ENCODE results near the gene CRY2. TPM values are rescaled to one million over a fixed set of nuclear protein-coding genes. Genes with fewer than 3 reads are reported as not detected.
A peak's percentile ranks its signal among the peaks of the same experiment; 100 is the strongest.

Gene CRY2
- total RNA-seq, 1 donor from 2014 or later = 69.8 TPM

DNA sequence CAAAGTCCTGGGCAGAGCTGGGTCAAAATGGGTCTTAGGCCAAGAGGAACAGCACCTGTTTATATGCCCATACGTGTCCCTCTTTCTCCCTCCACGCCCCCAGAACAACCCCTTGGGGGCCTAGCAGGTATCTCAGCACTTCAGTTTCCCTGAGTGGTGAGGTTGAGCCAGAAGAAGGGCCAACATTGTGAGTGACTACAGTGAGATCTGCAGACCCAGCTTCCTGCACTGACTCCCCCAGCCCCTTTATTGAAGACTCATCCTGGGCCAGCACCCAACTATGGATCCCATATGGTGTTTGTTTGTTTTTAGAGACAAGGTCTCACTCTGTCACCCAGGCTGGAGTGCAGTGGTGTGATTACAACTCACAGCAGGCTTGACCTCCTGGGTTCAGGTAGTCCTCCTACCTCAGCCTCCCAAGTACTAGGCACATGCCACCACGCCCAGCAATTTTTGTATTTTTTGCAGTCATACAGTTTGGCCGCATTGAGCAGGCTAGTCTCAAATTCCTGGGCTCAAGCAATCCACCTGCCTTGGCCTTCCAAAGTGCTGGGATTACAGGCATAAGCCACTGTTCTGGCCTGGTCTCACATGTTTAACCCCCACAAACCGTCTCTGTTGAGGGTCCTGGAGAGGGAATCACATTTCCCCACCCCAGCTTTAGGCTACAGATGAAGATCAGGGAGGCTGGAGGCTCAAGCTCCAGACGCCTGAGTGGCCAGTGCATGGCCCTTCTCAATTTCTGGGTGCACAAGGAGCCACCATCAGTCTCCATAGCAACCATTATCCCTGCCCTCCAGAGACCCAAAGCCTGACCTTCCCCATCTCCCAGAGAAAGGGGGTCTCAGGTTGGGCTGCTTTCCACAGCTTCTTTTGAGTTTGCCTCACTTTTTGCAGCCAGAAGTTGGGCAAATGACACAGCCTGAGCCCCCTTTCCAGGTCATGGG lies 73.5 kb downstream of the CRY2 start:
- intact Hi-C loops (cut with DNase I) = no loop called here
- ATAC-seq (no peak), DNase-seq (ENCODE audit: missing footprints) (no peak)

DNA sequence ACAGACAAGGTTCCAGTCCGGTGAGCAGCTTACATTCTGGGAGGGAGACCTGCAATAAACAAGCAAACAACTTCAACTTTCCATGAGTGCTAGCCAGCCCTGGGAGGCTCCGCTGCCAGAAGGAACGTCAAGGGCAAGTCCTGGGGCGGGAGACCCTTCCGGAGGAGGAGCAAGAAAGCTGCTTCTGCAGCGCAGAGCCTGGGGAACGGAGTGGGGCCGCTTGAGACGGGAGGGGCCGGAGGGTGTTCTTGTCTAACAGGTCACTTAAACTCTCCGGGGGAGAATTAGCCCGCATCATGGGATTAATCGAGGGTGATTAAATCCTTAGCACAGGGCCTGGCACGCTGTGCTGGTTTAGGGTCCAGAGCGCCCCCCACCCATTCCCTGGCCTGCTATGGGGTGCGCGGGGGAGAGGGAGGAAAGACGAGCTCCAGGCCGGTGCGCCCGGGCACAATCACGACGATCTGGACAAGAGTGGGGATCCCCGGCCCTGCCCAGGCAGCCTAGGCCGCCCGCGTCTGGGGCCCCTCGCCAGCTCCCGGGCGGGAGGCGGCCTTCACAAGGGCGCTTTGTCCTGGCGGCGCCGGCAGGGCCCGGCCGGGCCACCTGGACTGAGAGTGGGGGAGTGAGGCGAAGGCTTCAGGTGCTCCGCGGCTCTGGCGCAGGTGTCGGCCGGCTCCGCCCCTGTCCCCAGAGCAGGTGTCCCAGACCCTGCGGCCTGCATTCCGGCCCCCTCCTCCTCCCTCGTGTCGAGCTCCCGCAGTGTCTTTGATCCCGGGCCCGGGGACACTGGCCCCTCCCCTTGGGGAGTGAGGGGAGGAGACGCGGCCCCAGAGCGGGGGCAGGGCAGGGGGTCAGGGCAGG lies 74.5 kb downstream of the CRY2 start:
- intact Hi-C loops (cut with DNase I) = no loop called here
- DNase-seq (ENCODE audit: missing footprints) (peak; percentile 41), ATAC-seq (no peak)

DNA sequence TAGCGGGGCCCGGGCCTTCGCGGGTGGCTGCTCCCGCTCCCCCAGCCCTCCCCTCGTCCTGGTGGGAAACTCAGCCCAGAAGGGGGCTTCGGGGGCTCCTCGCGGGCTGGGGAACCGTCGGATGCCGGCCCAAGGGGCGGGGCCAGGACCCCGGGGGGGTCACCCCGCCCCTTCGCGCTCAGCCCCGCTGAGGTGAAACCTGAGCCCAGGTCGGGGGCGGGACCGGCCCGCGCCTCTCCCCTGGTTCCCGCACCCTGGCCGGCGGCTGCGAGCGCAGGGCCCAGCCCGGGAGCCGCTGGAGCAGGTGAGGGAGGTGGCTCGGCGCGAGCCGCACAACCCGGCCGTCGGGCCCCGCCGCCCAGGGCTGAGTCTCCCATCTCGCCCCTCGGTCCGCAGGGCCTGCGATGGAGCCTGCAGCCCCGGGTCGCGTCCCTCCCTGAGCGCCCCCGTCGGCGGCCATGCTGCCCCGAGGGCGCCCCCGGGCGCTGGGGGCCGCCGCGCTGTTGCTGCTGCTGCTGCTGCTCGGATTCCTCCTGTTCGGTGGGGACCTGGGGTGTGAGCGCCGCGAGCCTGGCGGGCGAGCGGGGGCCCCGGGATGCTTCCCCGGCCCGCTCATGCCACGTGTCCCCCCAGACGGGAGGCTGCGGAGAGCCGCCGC lies 75.3 kb downstream of the CRY2 start, which contains the start of gene LARGE2:
Gene LARGE2 (plus strand): TSS at position 232 of the 658 bp plus-strand sequence. CDS start 227 bp downstream, at position 459.
- DNase-seq (ENCODE audit: missing footprints) (peak; percentile 58), ATAC-seq (no peak)
- intact Hi-C loops (cut with DNase I) = no loop called here

DNA sequence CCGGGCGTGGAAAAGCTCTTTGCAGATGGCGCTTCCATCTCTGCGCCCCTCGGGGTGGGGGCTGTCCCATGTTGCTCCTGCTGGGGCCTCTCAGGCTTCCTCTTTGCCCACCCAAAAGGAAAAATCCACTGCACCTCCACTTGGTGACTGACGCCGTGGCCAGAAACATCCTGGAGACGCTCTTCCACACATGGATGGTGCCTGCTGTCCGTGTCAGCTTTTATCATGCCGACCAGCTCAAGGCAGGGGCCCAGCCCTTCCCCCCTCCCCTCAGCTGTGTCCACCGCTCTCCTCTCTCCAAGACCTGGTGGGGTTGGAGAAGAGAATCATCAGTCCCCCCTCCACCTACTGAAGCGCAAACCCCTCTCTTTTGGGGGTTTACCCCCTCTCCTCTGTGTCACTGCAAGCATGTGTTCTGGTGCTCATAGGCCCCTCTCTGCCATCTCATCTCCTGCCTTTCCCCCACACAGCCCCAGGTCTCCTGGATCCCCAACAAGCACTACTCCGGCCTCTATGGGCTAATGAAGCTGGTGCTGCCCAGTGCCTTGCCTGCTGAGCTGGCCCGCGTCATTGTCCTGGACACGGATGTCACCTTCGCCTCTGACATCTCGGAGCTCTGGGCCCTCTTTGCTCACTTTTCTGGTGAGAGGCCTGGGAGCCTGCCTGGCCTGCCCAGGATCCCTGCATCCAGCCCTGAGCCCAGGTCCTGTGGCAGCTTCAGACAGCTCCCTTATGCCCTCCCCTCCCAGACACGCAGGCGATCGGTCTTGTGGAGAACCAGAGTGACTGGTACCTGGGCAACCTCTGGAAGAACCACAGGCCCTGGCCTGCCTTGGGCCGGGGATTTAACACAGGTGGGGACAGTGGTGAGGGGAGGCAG lies 77.0 kb downstream of the CRY2 start:
- peak; percentile 42 for DNase-seq (ENCODE audit: missing footprints)
- ATAC-seq = no peak
- intact Hi-C loops (cut with DNase I) = no loop called here

DNA sequence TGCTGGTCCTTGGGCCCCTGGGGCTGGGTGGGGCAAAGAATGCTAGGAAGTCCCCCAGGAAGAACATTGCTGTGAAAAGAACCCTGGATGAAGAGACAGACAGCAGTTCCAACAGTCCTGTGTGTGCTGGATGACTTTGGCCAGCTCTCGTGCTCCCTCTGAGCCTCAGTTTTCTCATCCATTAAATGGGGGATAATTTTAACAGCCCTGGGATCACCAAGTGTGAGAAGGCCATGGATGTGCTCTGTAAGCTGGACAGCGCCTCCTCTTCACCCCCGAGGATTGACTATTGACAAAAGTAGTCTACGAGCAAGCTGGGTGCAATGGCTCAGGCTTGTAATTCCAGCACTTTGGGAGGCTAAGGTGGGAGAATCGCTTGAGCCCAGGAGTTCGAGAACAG lies 77.7 kb downstream of the CRY2 start:
- peak; percentile 4 for DNase-seq (ENCODE audit: missing footprints)
- intact Hi-C loops (cut with DNase I) = no loop called here
- no peak for ATAC-seq

DNA sequence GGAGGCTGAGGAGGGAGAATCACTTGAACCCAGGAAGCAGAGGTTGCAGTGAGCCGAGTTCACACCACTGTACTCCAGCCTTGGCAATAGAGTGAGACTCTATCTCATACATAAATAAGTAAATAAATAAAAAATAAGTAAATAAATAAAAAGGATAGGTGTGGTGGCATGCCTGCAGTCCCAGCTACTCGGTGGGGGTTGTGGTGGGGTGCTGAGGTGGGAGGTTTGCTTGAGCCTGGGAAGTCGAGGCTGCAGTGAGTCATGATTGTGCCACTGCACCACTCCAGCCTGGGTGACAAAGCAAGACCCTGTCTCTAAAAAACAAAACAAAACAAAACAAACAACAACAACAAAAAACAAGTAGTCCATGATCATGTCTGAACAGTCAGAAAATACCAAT lies 78.3 kb downstream of the CRY2 start:
- ATAC-seq (no peak), DNase-seq (ENCODE audit: missing footprints) (peak; percentile 4)
- intact Hi-C loops (cut with DNase I) = no loop called here

DNA sequence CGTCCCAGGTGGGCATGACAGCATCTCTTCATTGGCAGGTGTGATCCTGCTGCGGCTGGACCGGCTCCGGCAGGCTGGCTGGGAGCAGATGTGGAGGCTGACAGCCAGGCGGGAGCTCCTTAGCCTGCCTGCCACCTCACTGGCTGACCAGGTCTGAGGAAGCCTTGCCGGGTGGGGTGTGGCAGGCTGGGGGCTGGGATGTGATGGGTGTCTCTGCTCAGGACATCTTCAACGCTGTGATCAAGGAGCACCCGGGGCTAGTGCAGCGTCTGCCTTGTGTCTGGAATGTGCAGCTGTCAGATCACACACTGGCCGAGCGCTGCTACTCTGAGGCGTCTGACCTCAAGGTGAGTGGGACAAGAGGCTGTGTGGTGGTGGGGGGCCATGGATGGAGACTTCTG lies 78.7 kb downstream of the CRY2 start:
- intact Hi-C loops (cut with DNase I) = no loop called here
- ATAC-seq = no peak
- DNase-seq (ENCODE audit: missing footprints) = peak; percentile 54

DNA sequence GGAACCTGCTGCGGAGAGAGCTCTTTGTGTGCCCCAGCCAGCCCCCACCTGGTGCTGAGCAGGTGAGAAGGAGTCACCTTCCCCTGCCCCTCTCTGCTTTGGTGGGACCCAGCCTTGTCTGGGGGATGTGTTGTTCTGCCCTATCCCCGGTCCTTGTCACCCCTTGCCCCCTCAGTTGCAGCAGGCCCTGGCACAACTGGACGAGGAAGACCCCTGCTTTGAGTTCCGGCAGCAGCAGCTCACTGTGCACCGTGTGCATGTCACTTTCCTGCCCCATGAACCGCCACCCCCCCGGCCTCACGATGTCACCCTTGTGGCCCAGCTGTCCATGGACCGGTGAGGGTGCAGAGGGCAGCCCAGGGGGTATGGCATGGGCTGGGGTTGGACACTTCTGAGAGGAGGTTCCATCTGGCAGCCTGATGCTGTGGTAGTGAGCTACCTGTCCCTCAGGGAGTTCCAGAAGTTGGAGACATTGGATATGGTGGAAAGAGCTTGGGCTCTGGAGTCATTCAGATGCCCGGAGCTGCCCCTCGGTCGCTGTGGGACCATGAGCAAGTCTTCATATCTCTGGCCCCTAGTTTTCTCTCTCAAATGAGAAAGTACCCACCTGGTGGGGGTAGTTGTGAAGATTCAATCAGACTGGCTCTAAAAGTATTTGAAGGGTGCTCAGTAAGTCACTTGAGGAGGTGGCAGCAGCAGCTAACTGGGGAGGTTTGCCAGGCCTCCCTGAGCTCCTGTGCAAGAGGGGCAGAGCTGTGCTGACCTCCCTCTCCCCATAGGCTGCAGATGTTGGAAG lies 79.5 kb downstream of the CRY2 start:
- intact Hi-C loops (cut with DNase I) = no loop called here
- ATAC-seq (no peak), DNase-seq (ENCODE audit: missing footprints) (peak; percentile 11)

DNA sequence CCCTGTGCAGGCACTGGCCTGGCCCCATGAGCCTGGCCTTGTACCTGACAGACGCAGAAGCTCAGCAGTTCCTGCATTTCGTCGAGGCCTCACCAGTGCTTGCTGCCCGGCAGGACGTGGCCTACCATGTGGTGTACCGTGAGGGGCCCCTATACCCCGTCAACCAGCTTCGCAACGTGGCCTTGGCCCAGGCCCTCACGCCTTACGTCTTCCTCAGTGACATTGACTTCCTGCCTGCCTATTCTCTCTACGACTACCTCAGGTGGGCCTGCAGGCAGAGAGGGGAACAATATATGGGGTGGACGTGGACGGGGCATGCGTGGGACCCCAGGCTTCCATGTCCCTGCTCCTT lies 80.0 kb downstream of the CRY2 start:
- peak; percentile 47 for DNase-seq (ENCODE audit: missing footprints)
- ATAC-seq = no peak
- intact Hi-C loops (cut with DNase I) = no loop called here

DNA sequence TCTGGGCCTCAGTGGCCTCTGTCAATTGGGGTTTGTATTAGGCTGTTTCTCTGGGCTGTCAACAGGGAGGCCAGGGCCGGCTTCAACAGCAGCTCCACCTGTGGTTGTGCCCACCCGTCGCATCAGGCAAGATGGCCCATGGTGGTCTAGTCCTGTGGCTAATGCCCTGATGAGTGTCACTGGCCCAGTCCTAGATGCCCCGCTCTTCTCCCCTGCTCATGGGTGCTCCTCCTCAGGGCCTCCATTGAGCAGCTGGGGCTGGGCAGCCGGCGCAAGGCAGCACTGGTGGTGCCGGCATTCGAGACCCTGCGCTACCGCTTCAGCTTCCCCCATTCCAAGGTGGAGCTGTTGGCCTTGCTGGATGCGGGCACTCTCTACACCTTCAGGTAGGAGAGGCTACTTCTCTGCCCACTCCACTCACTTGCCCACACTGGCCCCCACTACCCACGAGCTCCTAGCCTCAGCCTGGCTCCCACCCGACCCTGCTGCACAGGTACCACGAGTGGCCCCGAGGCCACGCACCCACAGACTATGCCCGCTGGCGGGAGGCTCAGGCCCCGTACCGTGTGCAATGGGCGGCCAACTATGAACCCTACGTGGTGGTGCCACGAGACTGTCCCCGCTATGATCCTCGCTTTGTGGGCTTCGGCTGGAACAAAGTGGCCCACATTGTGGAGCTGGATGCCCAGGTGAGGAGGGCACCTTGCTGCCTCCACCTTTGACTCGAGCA lies 80.6 kb downstream of the CRY2 start:
- peak; percentile 63 for DNase-seq (ENCODE audit: missing footprints)
- ATAC-seq = no peak

DNA sequence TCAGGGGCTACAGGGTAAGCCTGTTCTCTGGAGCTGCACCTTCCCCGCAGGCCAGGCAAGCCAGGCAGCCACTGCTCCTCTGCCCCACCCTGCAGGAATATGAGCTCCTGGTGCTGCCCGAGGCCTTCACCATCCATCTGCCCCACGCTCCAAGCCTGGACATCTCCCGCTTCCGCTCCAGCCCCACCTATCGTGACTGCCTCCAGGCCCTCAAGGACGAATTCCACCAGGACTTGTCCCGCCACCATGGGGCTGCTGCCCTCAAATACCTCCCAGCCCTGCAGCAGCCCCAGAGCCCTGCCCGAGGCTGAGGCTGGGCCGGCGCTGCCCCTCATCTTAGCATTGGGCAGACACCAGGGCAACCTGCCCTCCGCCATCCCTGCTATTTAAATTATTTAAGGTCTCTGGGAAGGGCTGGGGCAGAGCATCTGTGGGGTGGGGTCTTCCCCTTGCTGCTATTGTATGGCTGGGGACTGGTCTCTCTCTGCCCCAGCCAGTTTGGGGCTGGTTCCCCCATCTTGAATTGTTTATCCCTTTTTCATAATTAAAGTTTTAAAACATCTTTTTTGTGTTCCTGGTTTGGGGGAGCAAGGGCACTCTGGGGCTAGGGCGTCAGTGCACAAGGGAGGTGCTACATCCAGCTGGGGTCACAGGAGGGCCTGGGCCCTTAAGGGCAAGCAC lies 81.4 kb downstream of the CRY2 start:
- ATAC-seq (no peak), DNase-seq (ENCODE audit: missing footprints) (no peak)
- intact Hi-C loops (cut with DNase I) = no loop called here

More for the DNA sequence above, 80.6 kb downstream of the CRY2 start:
- intact Hi-C loops (cut with DNase I) = no loop called here

DNA sequence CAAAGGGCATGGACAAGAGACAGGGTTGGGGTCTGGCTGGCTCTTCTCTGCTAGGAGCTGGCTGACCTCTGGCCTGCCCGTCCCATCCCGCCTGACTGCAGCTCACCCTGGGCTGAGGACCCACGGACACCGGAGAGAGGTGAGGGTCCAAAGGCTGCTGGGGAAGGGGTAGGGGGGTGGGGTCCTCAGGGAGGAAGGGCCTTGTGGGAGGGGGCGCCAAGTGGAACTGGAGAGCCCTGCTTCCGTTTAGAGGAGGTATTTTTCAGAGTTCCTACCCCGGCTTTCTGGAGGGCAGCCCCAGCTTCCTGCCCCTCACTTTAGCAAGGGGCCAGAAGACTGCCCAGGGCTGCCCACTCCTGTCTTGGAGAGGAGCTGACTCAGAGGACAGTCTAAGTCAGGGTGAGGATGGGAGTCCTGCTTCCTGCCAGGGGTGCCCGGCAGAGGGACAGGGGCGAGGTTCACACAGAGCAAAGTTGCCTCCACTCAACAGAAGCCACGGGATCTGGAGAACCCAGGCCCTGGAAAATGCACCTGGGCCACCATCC lies 82.3 kb downstream of the CRY2 start:
- ATAC-seq (no peak), DNase-seq (ENCODE audit: missing footprints) (no peak)
- intact Hi-C loops (cut with DNase I) = no loop called here

DNA sequence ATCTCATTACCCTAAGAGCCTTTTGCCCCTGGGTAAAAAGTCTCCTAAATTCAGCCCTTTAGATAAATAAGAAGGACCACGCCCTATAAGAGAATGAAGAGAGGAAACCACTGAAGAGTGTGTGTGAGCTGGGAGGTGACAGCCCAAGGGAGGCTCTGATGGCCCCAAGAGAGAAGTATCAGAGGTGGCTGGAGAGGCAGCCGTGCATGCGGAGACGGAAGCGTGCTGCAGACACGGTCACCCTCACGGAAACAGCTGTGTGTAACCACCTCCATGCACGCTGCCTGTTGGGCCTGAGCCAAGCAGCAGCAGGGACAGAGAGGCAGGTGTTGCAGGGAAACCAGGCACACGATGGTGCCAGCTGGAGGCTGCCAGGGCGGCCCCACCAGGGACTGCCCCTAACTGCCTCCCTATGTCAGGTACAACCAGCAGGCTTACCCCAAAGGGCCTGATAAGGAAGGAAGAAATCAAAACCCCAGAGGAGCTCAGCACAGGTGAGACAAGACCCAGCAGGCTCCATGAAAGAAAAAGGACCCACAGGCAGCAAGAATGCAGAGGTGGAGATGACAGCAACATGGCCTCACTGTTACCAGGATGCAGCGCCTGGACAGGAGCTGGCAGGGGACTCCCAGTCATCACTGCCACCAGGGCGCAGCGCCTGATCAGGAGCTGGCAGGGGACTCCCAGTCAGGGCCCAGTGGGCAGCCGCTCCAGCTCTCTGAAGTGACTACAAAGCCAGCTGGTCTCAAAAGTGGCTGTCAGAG lies 82.9 kb downstream of the CRY2 start:
- peak; percentile 80 for ATAC-seq
- DNase-seq (ENCODE audit: missing footprints) = no peak

DNA sequence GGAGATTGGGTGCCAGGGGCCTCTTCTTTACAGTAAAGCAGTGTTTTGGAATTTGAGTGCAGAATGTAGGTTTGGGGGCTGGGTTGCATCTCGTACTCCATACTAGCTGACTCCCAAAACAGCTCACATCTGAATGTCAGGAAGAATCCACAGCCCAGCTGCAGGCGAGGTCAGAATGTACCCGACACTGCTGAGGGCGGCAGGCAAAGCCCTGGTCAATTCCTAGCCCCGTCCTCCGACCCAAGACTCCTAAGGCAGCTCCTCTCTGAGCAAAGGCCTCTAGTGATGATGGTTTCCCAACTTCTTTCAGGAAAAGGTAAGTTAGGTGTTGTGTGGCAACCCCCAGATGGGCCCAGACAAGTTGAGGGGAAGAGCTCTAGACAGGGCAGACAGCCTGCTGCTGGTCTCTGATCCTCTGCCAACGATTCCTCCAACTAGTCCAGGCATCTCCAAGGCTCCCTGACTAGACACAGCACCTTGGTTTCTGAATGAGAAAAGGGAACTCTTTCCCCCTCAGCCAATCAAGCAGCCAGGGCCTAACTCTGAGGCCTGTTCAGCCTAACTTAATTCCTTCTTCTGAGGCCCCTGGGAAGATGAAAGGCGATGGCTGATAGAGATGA lies 83.8 kb downstream of the CRY2 start:
- ATAC-seq (no peak), DNase-seq (ENCODE audit: missing footprints) (no peak)
- intact Hi-C loops (cut with DNase I) = no loop called here

More for the DNA sequence above, 82.9 kb downstream of the CRY2 start:
- intact Hi-C loops (cut with DNase I) = no loop called here

DNA sequence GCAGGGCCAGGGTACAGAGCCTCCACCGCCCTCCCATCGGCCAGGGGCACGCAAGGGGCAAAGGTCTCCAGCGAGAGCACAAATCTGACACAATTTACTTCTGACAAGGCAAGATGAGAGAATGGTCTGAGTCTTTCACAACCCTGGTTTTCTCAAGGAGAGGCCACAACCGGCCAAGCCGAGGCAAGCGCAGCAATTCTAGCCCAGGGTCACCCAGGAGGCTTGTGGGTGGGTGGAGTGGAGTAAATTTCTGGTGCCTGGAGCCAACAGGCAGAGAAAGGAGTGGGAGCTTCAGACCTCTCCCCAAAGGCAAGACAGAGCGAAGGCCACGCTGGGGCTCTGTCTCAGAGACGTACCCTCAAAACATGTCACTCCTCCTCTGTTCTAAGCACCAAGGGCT lies 84.5 kb downstream of the CRY2 start:
- intact Hi-C loops (cut with DNase I) = no loop called here
- DNase-seq (ENCODE audit: missing footprints) (no peak), ATAC-seq (no peak)
